ENCODE data around the gene PFKP.

The PFKP gene

GRCh38 chr10:3040069-3040468 is 27.3 kb upstream of the PFKP start:
- H3K27ac ChIP-seq: no peak overlapping the region
- DNase-seq: no peak
- H3K4me1 ChIP-seq: peaks cover 0 to 7% (median 3%) of the 10 kb centered on the region in 4 donors
- TF ChIP-seq, protein P1, sequence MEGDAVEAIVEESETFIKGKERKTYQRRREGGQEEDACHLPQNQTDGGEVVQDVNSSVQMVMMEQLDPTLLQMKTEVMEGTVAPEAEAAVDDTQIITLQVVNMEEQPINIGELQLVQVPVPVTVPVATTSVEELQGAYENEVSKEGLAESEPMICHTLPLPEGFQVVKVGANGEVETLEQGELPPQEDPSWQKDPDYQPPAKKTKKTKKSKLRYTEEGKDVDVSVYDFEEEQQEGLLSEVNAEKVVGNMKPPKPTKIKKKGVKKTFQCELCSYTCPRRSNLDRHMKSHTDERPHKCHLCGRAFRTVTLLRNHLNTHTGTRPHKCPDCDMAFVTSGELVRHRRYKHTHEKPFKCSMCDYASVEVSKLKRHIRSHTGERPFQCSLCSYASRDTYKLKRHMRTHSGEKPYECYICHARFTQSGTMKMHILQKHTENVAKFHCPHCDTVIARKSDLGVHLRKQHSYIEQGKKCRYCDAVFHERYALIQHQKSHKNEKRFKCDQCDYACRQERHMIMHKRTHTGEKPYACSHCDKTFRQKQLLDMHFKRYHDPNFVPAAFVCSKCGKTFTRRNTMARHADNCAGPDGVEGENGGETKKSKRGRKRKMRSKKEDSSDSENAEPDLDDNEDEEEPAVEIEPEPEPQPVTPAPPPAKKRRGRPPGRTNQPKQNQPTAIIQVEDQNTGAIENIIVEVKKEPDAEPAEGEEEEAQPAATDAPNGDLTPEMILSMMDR (IDR thresholded peaks at IDR 0.05): no peak
- H3K27me3 ChIP-seq: no peaks in the 10 kb centered on the region
- H3K4me3 ChIP-seq: no peak overlapping the region
- H3K36me3 ChIP-seq: no peaks in the 10 kb centered on the region
- intact Hi-C loops (cut with DNase I; ENCODE audit: low total_unique reads): no loop called here
- no peaks in the 10 kb centered on the region for H3K9me3 ChIP-seq

- DNase-seq: no peak
- Histone ChIP-seq H3K27ac (no peak overlapping the region), H3K4me3 (no peak overlapping the region), H3K36me3 (no peaks in the 10 kb centered on the region), H3K9me3 (no peaks in the 10 kb centered on the region), H3K4me1 (peaks cover 0 to 32% (median 26%) of the 10 kb centered on the region in 4 donors), H3K27me3 (no peaks in the 10 kb centered on the region)
- intact Hi-C loops (cut with DNase I; ENCODE audit: low total_unique reads): no loop called here
- TF ChIP-seq, protein P1 (IDR thresholded peaks at IDR 0.05): no peak
These were observed 24.8 kb upstream of the PFKP start for GRCh38 chr10:3042589-3042988.

GRCh38 chr10:3043512-3044368 is 23.6 kb upstream of the PFKP start:
- Histone ChIP-seq H3K9me3 (no peaks in the 10 kb centered on the region), H3K27ac (peak overlapping the region; percentile 6 to 81), H3K27me3 (no peaks in the 10 kb centered on the region), H3K36me3 (no peaks in the 10 kb centered on the region), H3K4me3 (no peak overlapping the region), H3K4me1 (peaks cover 0 to 41% (median 34%) of the 10 kb centered on the region in 4 donors)
- intact Hi-C loops (cut with DNase I; ENCODE audit: low total_unique reads): no loop called here
- DNase-seq: peak; percentile 60 to 81
- TF ChIP-seq, protein P1 (IDR thresholded peaks at IDR 0.05): peak; percentile 72 to 73

DNA sequence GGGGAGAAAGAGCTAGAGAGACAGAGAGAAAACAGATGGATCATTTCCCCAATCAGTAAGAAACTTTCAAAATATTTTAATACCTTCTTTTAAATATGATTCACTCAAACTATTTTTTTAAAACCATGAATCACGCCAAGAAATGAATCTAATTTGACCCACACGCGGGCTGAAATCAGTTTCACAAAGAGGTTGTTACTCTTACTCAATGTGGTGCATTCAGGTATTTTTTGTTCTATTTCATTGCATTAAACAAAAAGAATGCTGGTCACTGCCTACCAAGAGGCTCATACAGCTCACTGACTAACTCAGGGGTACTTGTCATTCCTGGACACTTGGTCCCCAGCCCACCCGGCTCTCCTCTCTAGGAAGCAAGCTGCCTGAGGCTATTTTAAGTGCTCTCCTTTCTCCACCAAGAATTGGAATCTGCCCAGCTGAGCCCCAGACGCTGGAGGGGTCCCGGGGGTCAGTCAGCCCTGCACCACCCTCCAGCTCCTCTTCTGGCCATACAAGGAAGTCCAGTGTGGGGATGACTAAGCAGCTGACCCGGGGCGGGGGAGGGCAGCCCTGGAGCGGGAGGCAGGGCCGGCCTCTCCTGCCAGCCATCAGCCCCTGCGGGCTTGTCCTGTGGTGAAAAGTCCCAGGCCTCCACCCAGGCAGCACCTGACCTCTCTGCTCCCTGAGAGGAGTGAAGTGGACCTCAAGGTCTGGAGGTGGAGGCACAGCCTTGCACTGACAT is 21.7 kb upstream of the PFKP start:
- TF ChIP-seq, protein P1 (IDR thresholded peaks at IDR 0.05): peak in 1 of 2 experiments; percentile 14
- H3K4me1 ChIP-seq: peaks cover 0 to 50% (median 34%) of the 10 kb centered on the region in 4 donors
- H3K36me3 ChIP-seq: no peaks in the 10 kb centered on the region
- H3K9me3 ChIP-seq: no peaks in the 10 kb centered on the region
- peak overlapping the region; percentile 81 to 88 for H3K27ac ChIP-seq
- DNase-seq: peak; percentile 69 to 93
- intact Hi-C loops (cut with DNase I; ENCODE audit: low total_unique reads): loop anchor here (1.0 kb wide), 1 partner anchor 22 kb away; the partner anchor contains the start of gene PFKP
- H3K4me3 ChIP-seq: peak overlapping the region in 1 of 2 donors; percentile 5
- no peaks in the 10 kb centered on the region for H3K27me3 ChIP-seq

- Histone ChIP-seq H3K4me3 (peak overlapping the region in 1 of 2 donors; percentile 5), H3K27ac (peak overlapping the region; percentile 81 to 88), H3K27me3 (no peaks in the 10 kb centered on the region), H3K4me1 (peaks cover 0 to 50% (median 34%) of the 10 kb centered on the region in 4 donors), H3K36me3 (no peaks in the 10 kb centered on the region), H3K9me3 (no peaks in the 10 kb centered on the region)
- TF ChIP-seq, protein P1 (IDR thresholded peaks at IDR 0.05): no peak
- intact Hi-C loops (cut with DNase I; ENCODE audit: low total_unique reads): loop anchor here (1.0 kb wide), 1 partner anchor 21 kb away; the partner anchor contains the start of gene PFKP
- DNase-seq: no peak
These were observed 21.1 kb upstream of the PFKP start for GRCh38 chr10:3046210-3046779.

Measured in tibial artery (tissue), 4 donors.